LNCAP (cell line): ENCODE results near the gene MEFV.

Experiments used
- TF ChIP-seq, protein P1 (sequence below): fragments of 450-650 bp; IDR thresholded peaks from 2 replicates; pipeline ENCODE4 v1.5.1; 2017; ENCODE audit warnings: mild to moderate bottlenecking

The MEFV gene

DNA sequence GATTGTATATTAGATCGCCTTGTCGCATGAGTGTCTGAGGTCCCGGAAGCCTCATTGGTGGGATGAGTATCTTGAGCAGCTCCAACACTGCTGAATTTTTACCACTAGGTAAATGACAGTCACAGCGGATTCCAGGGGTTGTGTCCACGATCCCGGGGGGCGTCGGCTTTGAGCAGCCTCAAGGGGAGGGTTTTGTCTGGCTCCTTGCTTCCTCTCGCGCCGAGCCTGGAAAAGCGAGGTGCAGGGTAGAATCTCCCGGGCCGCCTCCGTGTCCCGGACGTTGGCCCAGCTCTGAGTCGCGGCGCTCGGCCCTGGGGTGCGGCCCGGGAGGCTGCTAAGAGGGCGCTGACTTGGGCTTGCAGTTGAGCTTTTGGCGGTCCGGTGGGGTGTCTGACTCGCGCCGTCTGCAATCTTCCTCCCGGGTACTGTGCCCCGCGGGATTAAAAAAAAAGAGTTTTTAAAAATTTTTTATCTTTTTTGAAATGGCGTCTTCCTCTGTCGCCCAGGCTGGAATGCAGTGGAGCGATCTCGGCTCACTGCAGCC, 63.9 kb downstream of the MEFV start:
- TF ChIP-seq, protein P1, sequence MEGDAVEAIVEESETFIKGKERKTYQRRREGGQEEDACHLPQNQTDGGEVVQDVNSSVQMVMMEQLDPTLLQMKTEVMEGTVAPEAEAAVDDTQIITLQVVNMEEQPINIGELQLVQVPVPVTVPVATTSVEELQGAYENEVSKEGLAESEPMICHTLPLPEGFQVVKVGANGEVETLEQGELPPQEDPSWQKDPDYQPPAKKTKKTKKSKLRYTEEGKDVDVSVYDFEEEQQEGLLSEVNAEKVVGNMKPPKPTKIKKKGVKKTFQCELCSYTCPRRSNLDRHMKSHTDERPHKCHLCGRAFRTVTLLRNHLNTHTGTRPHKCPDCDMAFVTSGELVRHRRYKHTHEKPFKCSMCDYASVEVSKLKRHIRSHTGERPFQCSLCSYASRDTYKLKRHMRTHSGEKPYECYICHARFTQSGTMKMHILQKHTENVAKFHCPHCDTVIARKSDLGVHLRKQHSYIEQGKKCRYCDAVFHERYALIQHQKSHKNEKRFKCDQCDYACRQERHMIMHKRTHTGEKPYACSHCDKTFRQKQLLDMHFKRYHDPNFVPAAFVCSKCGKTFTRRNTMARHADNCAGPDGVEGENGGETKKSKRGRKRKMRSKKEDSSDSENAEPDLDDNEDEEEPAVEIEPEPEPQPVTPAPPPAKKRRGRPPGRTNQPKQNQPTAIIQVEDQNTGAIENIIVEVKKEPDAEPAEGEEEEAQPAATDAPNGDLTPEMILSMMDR: no peak
